Adrenal gland (tissue), 5 donors: ENCODE results near the gene DUS3L.

Experiments
- POLR2A ChIP-seq, 2 donors: fragments of 450-650 bp; IDR thresholded peaks; one replicate each; pipeline ENCODE4 v1.6.1; 2017; ENCODE audit warnings: antibody characterized with exemption in 2 of 2, mild to moderate bottlenecking in 2 of 2, moderate library complexity in 1 of 2
- TF ChIP-seq, protein P1 (sequence below), 6 experiments: fragments of 450-650 bp in 4 of 6; fragments of 200-600 bp in 2 of 6; sonication (generic) in 1 of 6; IDR thresholded peaks; 1 replicate in 5 of 6; 2 replicates in 1 of 6; pipeline versions ENCODE4 v1.5.1 to v1.8.0; 2016 to 2021; ENCODE audit warnings: antibody characterized with exemption in 6 of 6, mild to moderate bottlenecking in 2 of 6, moderate library complexity in 1 of 6
- donor health status: DM: no; HTN: no; CAD: no.

DNA sequence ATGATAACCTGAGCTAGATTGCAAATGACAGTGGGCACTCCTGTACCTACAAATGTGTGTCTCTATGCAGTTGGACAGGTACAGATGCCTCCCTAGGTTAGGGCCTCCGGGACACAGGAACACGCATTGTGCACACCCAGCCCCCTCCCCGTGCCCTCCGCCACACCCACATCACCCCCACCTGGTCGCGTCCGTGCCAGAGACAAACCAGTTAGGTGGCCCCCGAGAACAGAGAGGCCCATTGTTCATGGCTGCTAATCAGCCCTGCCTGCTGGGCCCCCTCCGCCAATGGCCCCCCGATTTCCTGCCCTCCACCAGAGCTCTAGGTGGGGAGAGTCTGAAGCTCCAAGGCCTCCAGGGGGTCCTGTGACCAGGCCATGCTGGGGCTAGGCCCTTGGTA lies 27.6 kb upstream of the DUS3L start:
- TF ChIP-seq, protein P1, sequence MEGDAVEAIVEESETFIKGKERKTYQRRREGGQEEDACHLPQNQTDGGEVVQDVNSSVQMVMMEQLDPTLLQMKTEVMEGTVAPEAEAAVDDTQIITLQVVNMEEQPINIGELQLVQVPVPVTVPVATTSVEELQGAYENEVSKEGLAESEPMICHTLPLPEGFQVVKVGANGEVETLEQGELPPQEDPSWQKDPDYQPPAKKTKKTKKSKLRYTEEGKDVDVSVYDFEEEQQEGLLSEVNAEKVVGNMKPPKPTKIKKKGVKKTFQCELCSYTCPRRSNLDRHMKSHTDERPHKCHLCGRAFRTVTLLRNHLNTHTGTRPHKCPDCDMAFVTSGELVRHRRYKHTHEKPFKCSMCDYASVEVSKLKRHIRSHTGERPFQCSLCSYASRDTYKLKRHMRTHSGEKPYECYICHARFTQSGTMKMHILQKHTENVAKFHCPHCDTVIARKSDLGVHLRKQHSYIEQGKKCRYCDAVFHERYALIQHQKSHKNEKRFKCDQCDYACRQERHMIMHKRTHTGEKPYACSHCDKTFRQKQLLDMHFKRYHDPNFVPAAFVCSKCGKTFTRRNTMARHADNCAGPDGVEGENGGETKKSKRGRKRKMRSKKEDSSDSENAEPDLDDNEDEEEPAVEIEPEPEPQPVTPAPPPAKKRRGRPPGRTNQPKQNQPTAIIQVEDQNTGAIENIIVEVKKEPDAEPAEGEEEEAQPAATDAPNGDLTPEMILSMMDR (IDR thresholded peaks at IDR 0.05): no peak
- TF ChIP-seq POLR2A (IDR thresholded peaks at IDR 0.05): no peak
